GM21737 (cell line): ENCODE results near the gene NFATC2.

Experiments used
- ATAC-seq: cut with Tn5 transposase; IDR thresholded peaks from one replicate; pipeline ENCODE4 v1.9.1; 2021; ENCODE audit warnings: mild to moderate bottlenecking, moderate library complexity; ENCODE audit not compliant: unreplicated experiment

The NFATC2 gene

DNA sequence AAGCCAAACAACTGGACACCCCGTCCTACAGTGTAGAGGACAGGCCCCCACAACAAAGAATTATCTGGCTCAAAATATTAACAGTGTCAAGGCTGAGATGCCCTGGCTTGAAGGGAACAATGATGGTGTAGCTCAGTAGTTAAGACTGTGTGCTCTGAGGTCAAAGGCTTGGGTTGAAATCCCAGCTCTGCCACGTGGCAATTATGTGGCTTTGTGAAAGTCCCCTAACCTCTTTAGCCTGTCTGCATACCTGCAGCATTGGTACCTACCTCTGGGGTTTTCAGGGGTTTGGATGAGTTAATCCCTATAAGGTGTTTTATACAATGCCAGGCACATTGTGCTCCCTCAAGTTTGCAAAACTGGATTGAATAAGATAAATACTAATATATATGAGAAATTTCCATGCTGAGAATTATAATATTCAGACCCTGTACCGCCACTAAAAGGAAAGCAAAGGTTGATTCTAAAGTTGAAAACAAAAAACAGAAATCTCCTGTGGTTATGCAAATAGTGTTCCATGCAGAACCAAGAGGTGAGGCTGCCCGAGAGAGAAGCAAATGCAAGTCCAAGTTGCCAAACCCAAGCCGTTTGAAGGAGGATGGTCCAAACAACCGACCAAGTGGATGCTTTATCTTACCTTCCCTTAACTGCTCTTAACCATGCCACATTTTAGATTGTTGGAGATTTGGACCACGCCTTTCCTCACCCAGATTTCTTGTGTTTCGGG is 199.8 kb downstream of the NFATC2 start:
- ATAC-seq = no peak

DNA sequence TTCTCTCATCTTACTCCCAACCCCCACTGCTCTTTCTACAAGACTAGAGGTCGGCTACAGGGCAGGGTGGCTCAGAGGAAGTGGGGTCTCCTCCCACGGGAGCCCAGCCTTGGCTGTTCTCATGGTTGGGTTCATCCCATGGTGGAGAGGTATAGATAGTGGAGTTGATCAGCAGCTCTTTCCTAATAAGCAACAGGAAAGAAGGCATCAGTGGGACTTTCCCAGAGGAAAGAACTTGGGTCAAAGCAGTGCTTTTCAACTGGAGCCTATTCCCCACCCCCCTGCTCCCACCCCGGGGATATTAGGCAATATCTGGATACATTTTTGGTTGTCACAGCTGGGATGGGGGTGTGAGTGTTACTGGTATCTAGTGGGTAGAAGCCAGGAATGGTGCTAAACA is 200.9 kb downstream of the NFATC2 start:
- ATAC-seq = no peak

DNA sequence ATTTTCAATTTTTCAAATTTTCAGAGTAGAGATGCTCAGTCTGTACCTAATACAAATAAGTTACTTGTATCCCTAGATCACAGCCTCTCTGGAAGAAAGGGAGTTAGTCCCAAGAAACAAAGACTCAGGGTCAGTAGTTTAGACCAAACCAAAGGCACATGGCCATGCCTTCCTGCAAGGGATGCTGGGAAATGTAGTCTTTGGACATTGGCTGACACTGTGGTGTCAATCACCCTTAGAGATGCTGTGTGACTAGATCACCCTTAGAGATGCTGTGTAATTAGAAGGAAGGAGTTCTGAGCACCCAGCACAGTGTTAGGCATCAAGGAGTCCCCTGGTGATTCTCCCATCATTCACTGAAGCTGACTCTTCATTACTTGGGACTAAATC is 202.1 kb downstream of the NFATC2 start:
- ATAC-seq = no peak

DNA sequence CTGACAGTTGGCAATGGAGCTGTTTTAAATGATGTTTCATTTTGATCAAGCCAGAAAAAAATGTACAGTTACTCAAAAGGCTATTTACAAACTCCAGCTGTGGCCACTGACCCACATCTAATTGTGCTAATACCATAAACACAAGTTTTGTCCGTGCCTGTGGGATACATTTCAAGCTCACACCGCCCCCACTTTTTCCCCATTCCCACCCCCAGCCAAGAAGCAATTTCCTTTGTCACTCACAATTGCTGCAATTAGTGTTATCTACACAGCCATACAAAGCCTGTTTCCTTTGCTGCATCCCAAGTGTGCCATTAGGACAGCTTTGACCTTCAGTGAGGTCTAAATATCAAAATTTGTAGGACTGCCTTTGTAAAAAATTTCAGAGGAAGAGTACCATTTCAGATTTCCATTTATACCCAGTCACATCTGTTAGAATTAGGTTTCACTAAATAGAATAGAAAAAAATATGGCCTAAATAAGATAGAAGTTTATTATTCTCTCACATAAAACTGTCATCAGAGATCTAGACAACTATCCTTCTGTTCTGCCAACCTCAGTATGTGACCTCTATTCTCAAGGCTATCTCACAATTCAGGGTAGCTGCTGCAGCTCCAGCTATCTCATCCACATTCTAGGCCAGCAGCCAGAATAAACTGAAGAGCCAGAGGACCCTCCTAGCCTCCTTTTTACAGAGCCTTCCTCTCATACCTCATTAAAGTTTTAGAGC is 202.6 kb downstream of the NFATC2 start:
- ATAC-seq = no peak

DNA sequence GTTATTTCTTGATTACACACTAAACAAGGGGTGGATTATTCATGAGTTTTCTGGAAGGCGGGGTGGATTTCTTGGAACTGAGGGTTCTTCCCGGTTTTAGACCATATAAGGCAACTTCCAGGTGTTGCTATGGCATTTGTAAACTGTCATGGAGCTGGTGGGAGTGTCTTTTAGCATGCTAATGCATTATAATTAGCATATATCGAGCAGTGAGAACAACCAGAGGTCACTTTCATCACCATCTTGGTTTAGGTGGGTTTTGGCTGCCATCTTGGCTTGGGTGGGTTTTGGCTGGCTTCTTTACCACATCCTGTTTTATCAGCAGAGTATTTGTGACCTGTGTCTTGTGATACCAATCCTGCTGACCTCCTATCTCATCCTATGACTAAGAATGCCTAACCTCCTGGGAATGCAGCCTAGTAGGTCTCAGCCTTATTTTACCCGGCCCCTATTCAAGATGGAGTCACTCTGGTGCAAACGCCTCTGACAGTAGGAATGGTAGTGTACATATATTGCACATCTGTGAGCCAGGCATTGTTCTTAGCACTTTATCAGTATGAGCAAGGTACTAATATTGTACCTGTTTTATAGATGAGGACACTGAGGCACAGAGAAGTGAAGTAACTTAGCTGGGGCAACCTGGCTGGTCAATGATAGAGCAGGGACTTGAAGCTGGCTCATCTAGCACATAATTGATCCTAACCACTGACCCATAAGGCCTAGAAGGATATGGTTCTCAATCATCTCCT is 203.7 kb downstream of the NFATC2 start:
- ATAC-seq = no peak

DNA sequence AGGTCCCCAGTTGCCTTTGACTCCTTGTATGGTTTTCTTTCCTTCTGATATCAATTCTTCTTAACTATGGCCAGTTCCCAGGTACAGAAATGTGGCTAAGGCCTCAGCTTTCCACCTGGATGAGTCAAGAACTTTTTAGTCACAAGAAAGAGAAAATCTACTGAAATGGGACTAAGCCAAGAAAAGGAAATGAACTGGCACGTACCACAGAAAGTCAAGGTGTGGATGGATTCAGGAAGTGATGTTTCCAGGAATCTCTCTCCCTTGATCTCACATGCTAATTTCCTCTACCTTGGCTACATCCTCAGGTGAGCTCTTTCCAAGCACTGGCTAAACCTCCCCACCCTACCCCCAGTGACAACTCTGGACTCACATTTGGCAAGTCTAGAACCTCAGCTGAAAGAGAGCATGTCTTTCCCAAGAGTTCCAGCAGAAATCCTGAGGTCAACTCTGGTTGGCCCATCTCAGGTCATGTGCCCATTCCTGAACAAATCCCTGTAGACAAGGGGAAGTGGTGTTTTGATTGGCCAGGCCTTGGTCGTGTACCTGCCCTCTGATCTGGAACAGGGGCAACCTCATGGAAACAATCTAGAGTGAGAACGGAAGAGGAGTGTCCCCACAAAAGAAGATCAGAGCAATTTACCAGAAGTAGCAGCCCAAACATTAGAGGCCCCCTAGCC is 205.3 kb downstream of the NFATC2 start:
- ATAC-seq = no peak
